Fibroblast of pulmonary artery (primary cell): Measurements from ENCODE around the gene SLC5A12.

Experiments
- DNase-seq: peaks from one replicate; pipeline ENCODE4 v3.0.0-alpha.2; 2010; ENCODE audit warnings: low read depth
- H3K4me3 ChIP-seq: replicated peaks from 2 replicates; pipeline ENCODE4 v1.5.1; 2011; ENCODE audit warnings: low read depth, mild to moderate bottlenecking, control low read depth, low read length, moderate library complexity
- TF ChIP-seq, protein P1 (sequence below): IDR thresholded peaks from 2 replicates; pipeline ENCODE4 v1.5.1; 2011; ENCODE audit warnings: mild to moderate bottlenecking, control low read depth, low read length, inconsistent platforms; ENCODE audit errors: missing control alignments

SLC5A12 gene

DNA sequence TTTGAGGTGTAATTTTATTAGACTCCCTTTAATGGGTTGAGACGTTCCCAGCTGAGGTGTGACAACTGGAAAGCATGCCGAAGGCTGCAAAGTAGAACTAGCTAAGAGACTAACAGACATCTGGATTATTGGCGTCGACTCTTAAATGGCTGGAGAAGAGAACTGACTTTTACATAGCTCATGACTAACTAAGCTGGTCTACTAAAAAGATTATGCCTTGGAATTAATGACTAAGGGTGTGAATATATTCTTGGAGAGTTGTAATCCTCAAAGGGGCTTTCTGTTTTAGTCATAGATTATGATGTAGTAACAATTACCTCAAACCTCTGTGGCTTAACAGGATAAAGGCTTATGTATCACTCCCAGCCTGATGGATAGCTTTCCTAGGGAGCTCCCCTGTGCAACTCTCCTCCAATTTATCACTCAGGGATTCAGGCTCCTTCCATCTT lies 39.5 kb upstream of the SLC5A12 start:
- H3K4me3 ChIP-seq, result no peak overlapping the region
- no peak for DNase-seq
- TF ChIP-seq, protein P1, sequence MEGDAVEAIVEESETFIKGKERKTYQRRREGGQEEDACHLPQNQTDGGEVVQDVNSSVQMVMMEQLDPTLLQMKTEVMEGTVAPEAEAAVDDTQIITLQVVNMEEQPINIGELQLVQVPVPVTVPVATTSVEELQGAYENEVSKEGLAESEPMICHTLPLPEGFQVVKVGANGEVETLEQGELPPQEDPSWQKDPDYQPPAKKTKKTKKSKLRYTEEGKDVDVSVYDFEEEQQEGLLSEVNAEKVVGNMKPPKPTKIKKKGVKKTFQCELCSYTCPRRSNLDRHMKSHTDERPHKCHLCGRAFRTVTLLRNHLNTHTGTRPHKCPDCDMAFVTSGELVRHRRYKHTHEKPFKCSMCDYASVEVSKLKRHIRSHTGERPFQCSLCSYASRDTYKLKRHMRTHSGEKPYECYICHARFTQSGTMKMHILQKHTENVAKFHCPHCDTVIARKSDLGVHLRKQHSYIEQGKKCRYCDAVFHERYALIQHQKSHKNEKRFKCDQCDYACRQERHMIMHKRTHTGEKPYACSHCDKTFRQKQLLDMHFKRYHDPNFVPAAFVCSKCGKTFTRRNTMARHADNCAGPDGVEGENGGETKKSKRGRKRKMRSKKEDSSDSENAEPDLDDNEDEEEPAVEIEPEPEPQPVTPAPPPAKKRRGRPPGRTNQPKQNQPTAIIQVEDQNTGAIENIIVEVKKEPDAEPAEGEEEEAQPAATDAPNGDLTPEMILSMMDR, result no peak

DNA sequence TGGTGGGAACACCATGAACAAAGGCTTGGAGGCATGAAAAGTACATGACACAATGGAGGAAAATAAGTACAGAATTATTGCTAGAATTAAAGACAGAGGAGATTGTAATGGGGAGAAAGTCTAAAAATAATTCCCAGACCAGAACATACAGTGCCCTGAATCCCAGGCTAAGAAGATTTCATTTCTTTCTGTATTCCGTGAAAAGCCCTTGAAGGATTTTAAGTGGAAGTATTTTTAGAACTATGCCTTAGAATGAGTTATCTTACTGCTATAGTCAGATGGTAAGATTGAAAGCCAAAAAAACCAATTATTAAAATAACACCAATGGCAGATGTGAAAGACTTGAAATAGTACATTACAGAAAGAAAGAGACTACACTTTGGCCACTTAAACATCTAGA lies 36.1 kb upstream of the SLC5A12 start:
- no peak for DNase-seq
- TF ChIP-seq, protein P1, result no peak
- no peak overlapping the region for H3K4me3 ChIP-seq

DNA sequence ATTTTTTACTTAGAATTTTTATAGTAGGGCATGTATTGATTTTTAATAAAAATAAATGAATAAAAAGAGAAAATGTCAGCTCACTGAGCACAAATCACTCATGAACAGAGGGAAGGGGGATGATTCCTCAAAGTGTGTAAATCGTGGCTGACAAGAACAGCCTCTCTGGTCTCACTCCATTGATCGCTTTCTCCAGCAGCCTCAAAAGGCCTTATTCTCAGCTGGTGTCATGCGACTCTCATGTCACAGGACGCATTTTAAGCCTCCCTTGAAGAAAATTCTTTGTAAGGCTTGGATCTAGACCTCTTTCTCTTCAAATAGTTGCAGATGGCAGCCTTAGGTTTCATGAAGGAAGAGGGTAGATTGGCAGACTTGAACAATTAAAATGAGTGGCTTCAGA lies 33.9 kb upstream of the SLC5A12 start:
- DNase-seq, result no peak
- TF ChIP-seq, protein P1, result no peak
- no peak overlapping the region for H3K4me3 ChIP-seq

DNA sequence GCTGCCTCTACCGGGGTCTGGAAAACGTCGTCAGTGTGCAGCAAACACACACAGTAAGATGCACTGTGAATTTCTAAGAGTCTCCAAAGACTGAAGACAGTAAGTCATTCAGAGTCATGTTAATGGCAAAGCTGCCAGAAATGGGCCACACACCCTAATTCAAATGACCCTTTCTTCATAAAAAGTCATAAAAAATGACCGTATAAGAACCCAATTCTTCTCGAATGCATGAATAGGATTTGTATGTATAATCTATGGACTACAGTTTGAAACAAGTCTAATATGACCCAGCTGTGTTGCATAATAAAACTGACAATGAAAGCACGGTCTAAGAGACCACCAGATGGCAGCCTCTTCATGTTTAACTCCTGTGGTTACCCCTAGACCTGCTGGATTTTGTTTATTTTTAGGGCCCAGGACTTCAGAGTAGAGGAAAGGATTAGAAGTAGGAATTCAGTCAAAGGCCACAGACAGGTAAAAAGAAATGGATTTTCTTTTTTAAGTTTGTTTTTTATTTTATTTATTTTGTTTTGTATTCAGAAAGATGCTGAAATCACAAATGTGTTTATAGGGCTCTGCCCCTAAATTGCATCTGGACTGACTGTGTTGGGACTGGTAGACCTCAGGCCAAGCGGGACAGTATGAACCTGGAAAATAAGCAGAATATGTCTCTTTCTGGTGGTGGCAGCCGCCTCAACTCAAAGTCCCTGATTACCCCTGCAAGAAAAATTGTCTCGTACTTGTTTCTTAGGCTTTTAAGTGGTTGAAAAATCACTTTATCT lies 32.1 kb upstream of the SLC5A12 start:
- TF ChIP-seq, protein P1, result peak; percentile 80
- peak; percentile 86 for DNase-seq
- H3K4me3 ChIP-seq, result no peak overlapping the region

DNA sequence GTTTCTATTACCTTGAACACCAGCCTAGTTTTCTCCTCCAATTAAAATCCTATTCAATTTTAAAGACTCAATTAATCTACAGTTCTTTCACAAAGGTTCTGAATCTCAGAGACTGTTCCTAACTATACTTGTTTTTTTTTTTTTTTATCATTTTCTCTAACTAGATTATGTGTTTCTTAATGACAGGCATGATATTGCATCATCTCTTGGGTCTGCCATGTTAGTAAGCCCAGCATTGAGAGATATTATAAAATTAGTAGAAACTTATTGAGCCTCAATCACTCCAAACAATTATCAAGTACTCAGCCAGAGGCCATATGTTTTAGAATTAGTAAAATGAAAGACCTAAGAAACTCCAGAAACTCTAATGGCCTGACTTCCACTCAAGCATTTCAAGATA lies 28.1 kb upstream of the SLC5A12 start:
- no peak for DNase-seq
- TF ChIP-seq, protein P1, result no peak

DNA sequence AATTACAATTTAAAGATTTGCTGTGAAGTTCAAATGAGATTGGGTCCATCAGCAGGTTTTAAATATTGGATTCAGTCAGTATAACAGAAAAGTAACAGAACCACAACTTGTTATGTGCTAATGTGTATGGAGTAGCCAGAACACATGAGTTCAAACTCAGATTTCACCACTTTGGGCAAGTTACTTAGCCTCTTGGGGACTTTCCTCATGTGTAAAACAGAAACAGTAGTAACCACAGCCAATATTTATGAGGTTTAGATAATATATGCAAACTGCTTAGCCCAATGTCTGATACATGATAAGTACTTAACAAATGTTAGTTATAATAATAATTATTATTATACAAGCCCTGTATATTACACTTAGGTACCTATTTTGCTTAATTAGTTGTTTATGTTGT lies 21.8 kb upstream of the SLC5A12 start:
- DNase-seq, result no peak
- TF ChIP-seq, protein P1, result no peak
- no peak overlapping the region for H3K4me3 ChIP-seq

More for the DNA sequence above, 28.1 kb upstream of the SLC5A12 start:
- no peak overlapping the region for H3K4me3 ChIP-seq

DNA sequence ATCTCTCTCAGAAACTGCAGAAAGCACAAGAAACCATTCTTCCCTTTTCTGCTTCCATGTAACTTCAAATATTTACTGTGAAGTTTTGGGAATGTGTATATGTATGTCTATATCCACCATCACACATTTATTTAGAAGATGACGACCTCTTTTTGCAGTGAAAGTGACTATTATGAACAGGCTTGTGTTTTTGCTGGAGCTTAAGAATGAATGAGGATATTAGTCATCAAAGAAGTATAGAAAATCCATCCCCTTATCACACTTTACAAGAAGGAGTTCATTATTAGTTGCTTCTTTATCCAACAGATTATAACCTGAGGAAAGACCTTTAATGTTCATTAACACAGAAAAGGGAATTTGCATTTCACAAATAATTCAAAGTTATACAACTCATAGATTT lies 21.1 kb upstream of the SLC5A12 start:
- TF ChIP-seq, protein P1, result no peak
- no peak overlapping the region for H3K4me3 ChIP-seq

More for the DNA sequence above, 21.1 kb upstream of the SLC5A12 start:
- DNase-seq, result peak; percentile 16
